GM18505 (cell line): ENCODE results near the gene PABPC3.
A peak's percentile ranks its signal among the peaks of the same experiment; 100 is the strongest.

Source experiments
- ATAC-seq: cut with Tn5 transposase; IDR thresholded peaks from one replicate; pipeline ENCODE4 v1.9.1; 2021; ENCODE audit not compliant: unreplicated experiment
- POLR2A ChIP-seq: IDR thresholded peaks from 4 replicates; pipeline ENCODE4 v1.6.1; 2011; ENCODE audit warnings: borderline replicate concordance; ENCODE audit not compliant: insufficient read depth, insufficient read length; ENCODE audit errors: extremely low read depth

The PABPC3 gene

DNA sequence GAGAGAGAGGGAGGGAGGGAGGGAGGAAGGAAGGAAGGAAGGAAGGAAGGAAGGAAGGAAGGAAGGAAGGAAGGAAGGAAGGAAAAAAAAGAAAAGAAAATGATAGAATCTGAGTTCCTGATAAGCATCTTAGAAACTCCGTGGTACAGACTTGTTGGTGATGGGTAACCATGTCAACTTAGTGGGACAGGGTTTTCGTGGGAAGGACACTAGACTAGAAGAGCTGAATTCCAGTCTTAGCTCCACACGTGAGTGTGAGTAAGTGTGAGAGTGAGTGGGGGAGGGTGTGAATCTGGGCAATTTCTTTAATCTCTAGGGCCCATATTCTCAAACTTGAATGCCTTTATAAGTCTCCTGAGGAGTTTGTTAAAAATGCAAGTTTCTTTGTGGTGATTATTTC is 35.0 kb downstream of the PABPC3 start:
- no peak for TF ChIP-seq POLR2A
- no peak for ATAC-seq

DNA sequence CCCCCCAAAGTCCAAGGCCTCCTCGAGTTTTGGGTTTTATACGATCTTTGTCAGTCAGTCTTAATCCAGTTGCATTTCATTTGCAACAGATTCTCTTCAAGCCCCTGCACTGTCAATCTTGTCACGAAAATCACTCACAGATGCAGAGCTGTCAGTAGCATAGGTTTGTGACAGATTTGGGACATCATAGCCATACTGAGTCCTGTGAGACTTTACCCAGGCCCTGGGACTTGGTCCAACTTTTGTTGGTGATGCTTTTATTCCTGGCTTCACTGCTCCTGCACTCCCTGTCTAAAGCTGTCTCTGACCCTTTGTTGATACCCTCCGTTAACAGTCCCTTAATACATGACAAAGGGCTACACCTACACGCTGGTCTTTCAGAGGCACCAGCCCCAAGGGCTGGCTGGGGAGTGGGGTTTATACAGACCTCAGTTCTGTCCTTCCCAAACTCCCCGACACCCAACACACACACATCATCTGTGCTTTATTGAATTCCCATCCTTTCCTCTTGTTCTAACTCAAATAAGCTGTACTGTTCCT is 36.0 kb downstream of the PABPC3 start:
- no peak for TF ChIP-seq POLR2A
- ATAC-seq = no peak

DNA sequence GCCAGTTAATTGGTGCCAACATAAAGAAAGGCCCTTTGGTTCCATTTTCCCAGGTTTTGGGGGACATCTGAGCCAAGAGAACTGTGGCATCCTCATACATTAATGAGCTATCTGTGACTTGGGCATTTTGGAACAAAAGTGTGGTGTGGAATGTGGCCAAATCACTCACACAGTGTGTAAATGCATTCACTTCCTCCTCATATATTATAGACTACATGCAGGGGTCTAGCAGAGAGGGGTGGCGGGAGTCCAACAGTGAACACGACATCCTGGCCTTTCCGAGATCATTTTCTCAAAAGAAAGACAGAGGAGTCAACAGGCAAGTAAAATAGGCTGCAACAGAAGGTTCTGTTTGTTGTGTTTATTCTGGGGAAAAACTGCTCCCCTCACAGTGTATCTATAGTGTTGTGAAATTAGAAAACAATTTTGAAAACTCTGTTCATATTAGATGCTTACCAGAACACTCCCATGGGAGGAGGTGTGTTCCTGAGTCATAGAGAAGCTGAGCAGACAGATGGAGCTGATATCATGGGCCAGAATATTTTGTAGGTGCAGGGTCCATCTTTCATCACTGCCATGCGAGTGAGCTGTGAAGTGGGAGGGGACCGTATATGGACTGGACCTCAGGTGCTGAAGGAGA is 36.9 kb downstream of the PABPC3 start:
- no peak for TF ChIP-seq POLR2A
- ATAC-seq = no peak

DNA sequence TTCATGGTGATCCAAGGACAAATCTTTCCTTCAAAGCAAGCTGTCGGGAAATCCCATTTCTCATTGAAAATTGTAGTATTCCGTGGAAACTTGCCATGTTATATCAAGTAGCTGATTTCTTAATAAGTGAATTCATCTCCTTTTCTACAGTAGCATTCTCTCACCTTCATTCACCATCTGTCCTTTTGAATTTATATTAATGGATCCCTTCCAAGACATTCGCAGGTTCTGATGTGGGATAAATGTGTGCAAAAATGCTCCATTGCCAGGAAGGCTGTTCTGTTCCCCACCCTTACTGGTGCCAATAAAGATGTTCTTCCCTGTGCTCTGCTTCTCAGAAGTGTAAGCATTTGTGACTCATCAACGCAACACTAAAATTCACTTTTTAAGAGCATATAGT is 40.0 kb downstream of the PABPC3 start:
- TF ChIP-seq POLR2A = no peak
- ATAC-seq = no peak

DNA sequence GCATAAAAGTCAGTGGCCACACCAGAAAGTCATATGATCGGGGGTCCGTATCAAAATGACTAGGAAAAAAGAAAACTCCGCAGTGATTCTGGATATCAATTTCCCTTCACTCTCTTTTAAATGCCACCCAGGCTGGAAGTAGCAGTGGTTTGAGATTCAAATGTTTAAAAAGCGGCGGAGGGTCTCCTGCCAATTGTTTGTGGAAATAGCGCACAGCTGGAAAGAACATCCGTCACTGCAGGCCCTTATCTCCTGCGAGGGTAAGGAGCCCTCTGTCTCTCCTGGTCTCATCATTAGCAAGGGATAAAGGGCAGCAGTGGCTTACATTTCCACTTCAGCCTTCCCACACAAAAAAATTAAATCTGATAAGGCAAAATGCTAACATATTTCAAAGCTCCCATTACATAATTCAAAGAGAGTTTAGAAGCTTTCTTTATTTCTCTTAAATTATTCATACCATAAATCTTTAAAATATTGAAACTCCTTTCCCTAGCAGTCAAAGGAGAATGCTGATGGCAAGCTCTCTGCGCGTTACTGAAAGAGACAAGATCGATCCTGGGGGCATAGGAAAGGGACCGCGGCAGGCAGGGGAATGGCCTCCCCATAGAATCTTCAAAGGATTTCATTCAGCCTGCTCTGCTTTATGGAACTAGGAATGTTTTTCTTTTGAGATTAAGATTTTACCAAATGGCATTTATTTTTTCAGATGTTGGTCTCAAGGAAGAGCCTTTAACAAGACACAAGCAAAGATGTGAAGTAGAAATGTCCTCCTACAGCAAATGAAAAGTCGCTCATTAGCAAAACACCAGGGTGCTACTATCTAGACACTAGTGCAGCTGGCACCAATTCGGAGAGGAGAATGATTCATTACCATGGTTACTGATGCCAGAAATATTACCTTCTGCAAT is 41.2 kb downstream of the PABPC3 start:
- no peak for TF ChIP-seq POLR2A
- no peak for ATAC-seq

DNA sequence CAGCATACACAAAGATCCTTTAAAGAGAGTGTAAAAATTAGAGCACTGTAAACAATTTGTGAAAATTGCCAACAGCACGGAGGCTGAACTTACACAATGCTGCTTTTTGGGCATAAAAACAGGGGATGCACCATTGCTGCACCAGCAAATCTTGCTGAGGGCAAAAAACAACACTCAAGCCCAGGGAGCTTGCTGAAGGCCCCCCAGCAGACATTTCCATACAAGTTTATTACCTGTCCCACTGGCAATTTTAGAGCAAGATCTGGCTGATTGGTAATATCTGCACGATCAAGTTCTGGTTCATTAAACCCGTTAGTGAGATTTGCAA is 41.8 kb downstream of the PABPC3 start:
- ATAC-seq = no peak
- no peak for TF ChIP-seq POLR2A

DNA sequence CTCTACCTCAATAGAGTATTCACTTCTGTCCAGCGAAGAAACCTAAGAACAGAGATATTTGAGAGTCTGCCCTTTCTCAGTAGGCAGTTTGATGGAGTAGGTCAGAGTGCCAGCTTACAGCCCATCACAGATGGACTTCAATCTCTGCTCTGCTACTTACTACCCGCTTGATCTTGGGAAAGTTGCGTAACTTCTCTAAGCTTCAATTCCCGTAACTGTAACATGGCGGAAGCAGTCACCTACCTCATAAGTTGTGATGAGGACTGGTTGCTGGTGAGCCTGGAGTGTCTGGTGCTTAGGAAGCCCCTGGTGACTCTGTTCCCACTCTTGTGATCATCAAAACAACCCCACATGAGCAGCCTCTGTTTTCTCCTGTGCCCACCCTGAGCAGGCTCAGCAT is 45.1 kb downstream of the PABPC3 start:
- ATAC-seq = no peak
- TF ChIP-seq POLR2A = no peak

DNA sequence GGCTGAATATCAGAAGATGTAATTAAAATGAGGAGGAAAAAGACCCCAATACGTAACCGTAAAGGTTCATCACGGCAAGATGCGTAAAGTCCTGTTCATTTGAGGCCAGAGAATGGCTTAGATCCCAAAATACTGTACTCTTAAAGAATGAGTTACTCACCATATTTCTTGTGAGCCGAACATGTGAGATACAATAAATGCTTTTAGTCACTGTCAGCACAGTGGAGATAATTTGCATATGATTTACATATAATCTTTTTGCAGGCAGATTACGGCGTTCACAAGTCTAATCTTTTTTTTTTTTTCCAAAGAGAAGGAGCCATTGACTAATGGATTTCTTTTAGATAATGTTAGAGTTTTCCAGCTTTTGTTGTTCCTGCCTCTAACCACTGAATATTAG is 47.8 kb downstream of the PABPC3 start:
- ATAC-seq = no peak
- no peak for TF ChIP-seq POLR2A

DNA sequence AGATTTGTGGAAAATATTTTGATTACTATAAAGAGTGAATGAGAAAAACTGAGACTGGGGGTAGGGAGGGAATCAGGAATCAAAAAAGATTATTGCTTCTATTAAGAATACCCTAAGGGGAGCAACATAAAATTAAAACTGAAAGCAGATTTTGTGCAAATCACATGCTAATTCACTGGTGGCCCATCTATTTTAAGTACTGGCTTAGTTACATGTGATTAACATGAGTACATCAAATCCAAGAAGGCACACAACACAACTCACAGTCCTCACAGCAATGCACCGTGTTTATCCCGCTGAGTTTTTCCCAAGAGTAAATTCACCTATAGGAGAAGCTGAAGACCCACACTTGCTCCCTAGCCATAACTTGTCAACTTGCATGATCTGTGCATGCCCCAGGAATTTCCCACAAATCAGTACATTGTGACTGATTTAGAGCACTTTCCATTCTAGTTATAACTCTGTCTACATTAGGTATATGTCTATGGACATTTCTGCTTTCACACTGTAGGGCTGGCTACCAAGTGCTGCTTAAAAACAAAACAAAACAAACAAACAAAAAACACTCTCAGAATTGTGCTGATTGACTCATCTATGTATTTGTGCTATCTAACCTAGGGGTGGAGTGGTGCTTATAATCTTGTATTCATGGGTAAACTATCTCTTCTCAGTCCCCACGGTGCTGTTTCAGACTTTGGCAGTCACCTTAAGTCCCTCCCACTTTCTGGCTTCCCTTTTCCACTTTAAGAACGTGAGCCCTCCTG is 51.9 kb downstream of the PABPC3 start:
- peak; percentile 70 for ATAC-seq
- TF ChIP-seq POLR2A = no peak

DNA sequence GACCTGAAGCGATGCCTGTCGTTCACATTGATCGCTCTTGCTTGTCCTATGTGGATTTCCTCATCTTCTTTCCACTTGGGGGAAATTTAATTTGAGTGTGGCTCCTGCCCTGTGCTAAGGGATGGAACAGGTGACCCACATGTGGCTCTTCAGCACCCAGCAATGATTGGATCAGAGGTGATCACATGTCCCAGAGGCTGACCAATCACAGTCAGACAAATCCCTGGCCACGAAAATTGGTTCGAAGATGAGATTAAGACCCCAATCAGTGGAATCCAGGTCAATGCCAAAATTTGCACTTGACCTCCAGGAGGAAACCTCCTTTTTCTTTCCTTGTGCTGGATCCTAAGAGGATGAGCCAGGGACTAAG is 52.5 kb downstream of the PABPC3 start:
- no peak for TF ChIP-seq POLR2A
- peak; percentile 27 for ATAC-seq
